GM18909 (cell line): ENCODE data around the gene WWTR1.

Experiments used
- ATAC-seq: cut with Tn5 transposase; IDR thresholded peaks from one replicate; pipeline ENCODE4 v1.9.1; 2021; ENCODE audit warnings: mild to moderate bottlenecking; ENCODE audit not compliant: unreplicated experiment, poor library complexity

WWTR1 gene

DNA sequence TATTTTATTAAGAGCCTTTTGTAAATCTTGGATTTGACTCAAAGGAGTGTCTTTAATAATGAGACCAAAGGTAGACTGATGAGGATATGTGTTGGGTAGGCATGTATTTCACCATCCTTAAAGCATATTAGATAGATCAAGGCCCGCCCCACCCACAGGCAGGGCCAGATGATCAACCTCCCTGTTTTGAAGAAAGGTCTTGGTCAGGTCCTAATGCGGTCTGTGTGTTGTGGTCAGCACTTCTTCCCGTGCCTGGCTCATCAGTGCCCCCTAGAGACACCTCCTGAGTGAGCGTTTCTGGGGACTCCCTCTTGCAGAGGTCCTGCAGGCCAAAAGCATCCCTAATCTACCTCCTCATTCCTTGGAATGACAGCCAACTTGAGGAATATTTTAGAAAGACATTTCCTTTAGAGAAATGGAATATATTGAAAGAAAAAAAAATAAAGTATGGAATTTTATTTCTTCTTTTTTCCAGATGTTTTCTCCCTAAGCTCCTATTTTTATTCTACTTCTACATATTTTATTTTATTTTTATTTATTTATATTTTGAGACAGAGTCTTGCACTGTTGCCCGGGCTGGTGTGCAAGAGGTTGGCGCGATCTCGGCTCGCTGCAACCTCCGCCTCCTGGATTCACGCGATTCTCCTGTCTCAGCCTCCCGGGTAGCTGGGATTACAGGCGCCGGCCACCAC lies 177.4 kb downstream of the WWTR1 start:
- peak; percentile 98 for ATAC-seq

DNA sequence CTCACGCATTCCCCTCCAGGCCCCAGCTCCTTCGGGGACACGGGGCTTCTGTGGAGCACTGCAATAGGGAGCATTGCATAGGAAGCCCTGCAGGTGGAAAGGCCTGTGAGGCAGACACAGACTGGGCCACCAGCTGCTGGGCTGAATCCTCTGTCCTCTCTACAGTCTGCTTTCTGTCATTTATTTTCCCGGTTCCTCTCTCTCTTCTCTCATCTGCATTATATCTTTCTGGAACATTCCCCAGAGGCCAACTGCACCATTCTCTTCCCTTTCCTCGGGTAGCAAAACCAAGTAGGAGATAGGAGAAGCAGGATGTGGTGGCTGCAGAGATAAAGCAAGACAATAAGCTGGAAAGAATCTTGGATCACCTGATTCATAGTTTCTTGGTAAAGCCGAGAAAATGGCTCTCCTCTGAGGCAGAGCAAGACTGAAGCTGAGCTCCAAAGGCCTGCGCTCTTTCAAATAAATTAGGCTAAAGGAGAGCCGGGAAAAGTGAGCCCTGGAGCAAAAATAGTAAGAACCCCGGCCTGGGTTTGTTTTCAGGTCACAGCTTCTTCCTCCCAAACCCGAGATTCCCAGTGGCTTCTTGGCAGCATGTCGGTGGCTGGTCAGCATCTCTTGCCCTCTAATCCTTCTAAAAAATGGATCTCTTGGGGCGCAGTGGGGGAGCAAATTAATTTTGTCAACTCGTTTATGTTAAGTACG lies 178.1 kb downstream of the WWTR1 start:
- ATAC-seq, result no peak

DNA sequence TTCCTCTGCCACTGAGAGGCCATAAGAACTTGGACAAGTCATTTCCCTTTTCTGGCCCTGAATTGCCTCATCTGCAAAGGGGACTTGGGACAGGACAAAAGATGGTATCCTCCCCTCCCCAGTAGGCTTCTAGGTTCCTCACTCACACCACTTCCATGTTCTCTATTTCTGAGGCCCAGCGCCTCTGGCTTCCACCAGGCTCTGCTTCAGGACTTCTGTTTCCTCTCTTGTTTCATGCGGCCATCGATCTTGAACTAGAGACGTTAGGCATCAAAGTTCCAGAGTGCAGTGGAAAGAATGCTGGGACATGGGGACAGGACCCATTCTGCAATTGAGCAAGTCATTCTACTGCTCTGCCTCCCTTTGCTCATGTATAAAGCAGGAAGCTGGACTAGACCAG lies 181.6 kb downstream of the WWTR1 start:
- no peak for ATAC-seq

DNA sequence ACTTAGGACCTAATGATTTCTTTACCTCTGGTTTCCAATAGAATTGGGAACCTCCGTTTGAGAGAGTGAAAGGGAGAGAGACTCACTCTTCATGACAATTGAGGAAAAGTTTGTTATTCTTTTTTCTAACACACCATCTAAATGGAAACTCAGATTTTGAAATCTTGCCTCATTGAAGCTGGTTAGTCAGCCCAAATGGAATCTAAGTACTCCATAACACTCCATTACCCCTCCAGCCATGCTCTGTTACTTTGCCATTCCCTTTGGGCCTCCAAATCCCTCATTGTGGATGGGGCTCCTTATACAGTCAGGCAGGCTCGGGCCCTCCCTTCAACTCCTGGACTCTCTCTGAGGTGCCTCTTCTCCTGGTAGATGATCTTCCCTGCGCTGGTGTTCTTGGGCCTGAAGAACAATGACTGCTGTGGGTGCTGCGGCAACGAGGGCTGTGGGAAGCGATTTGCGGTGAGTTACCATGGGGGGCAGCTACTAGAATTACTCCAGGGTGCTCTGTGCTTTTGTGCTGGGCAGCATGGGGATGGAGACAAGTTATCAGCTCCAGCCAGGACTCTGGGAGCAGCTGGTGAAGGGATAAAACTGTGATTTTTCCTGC lies 182.3 kb downstream of the WWTR1 start:
- no peak for ATAC-seq

DNA sequence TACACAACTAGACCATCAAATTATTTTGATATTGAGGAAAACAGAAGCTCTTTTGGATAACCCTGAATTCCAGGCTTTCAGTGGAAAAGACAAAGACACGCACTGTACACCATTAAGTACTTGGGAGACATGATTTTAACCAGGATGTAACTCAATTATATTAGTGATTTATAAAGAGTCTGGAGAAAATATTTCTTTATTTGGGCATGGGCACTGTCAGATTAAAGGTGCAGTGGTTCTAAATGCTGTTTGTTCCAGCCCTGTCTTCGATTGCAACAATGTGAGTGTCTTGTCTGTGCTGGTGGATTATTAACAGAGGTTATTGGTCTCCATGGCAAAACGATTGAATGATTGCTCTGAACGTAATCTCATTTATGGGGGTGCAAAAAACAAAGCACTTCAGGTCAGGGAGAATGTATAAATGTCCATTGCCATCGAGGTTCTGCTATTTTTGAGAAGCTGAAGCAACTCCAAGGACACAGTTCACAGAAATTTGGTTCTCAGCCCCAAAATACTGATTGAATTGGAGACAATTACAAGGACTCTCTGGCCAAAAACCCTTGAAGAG lies 183.5 kb downstream of the WWTR1 start, which contains the start of gene TM4SF4:
TSS of gene TM4SF4 (plus strand) at position 448 of the 568 bp plus-strand sequence. CDS start 181 bp downstream, outside the sequence.
- ATAC-seq, result no peak

DNA sequence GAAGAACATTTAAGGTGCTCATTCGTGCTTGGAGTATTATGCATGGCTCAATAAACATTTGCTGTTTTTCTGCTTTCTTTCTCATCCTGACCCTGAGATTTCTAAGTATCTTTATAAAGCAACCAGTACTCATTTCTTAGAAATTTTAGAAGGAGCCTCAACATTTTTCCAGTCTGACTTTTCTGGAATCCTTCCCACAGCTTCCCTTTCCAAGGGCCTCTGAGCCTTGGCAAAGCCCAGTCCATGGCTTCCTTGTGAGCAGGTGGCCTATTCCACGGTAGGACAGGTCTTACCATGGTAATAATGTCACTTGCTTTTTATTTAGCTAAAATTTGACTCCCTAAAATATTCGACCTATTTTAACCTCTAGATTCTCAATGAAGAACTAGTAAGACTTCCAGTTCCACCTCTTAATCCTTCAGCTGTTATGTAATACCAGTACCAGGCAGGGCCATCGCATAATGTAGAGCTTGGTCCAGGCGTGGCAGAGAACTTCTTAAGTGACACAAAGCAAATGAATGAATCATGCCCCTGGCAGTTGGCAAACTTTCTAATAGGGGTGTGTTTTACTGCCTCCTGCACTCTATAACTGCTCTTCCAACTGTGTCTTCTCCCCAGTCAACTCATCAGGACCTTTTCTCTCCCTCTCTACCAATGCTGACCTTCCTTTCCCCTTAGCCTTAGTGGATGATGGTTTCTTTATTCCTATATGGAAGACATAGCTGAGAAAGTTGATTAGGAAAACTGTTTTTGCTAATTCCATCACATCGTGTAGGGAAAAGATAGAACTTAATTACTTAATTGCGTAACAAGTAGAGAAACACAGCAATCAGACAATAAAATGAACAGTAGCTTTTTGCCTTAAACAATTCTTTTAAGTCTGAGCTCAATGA lies 184.2 kb downstream of the WWTR1 start:
- no peak for ATAC-seq

DNA sequence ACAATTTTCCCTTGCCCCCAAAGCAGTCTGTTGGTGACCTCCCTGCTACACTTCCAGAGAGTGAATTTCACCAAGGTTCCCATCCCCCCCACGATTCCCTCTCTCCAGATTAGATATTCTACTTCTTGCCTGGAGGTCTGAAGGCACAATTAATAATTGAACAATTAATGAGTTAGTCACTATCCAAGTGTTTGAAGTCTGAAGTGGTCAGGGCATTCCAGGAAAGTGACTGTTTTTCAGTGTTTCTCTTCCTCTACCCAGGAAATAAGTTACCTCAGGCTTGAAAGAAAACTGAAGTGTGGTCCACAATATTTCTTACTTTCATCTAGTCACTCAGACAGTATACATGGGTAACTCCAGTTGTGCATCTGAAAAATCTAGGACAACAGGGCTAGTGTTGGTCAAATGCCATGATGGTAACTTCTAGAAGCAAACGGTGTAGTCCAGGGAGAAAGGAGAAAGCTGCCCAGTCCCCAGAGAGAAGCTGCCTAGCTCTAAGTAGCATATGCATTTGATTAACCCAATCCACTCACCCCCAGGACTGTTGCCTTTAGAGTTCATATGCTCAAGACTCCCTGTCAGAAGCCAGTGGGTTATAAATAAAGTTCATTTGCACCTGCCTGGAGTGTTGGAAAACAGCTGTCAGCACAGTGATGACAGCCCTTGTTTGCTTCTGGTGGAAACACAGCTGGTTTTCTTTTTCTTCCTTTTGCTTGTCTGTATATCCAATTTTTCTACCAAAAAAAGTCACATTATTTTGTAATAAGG lies 185.6 kb downstream of the WWTR1 start:
- ATAC-seq, result no peak

DNA sequence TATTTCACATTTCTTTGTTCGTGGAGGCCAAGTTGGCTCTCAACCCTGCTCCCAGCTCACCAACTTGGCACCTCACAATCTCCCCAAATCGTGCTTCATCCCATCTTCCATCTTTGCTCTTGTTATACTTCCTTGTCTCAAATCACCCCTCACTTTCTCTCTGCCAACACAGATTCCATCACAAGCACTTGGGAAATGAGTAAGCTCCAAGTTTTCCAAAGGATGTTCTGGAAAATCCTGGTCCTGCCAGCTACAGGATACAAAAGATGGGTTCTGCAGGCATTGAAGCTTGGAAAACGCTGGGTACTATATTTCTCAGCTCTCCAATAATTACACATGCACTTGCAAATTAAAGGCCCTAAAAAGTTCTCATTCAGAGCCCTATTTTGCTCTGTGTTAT lies 187.4 kb downstream of the WWTR1 start:
- no peak for ATAC-seq

DNA sequence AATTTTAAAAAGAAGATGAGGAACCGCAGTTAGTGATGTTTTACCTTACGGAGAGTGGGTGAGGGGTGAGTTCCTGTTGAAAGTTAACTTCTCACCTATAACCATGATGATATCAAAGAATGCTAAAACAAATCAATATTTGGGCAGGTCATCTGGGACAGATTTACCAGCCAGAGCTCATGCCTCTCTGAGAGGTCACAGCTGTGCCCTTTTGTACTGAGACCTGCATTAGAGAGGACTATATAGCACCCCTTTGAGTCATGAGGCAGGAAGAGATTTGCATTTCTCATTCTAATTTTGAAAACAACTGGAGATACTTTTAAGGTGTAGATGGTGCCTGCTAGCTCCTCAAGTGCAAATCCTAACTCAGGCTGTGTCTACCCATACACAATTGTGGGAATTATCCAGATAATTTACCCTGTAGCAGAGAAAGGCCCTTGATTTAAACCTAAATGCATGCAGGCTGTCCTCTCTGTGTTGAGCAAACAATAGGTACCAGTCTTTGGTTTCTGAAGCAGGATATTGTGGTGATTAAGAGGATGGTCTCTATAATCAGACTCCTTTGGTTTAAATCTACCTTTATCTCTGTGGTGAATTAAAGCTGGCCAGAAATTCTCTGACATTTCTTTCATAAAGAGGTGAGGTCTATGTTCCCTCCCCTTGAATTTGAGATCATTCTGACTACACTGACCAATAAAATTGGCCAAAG lies 189.2 kb downstream of the WWTR1 start:
- peak; percentile 91 for ATAC-seq
